K562 (cell line): ENCODE measurements around the gene FAM98C. TPM values are rescaled to one million over a fixed set of nuclear protein-coding genes. Genes with fewer than 3 reads are reported as not detected.

ENCODE experiments used
- ADNP ChIP-seq: fragments of 200-800 bp; sonication (Bioruptor generic); IDR thresholded peaks from 2 replicates; pipeline ENCODE4 v1.6.1; 2016; ENCODE audit warnings: missing genetic modification characterization, missing compliant biosample characterization
- FOXP1 ChIP-seq: sonication (generic); formaldehyde crosslinking; IDR thresholded peaks from 2 replicates; pipeline ENCODE4 v1.8.0; 2022; ENCODE audit warnings: mild to moderate bottlenecking, missing genetic modification reagents
- FUS ChIP-seq: fragments of 200-400 bp; formaldehyde crosslinking; optimal IDR thresholded peaks from 2 replicates; pipeline ENCODE3; 2017; ENCODE audit warnings: low read depth, low read length
- GATAD2B ChIP-seq: fragments of 450-650 bp; IDR thresholded peaks from 2 replicates; pipeline ENCODE4 v1.6.1; 2017; ENCODE audit warnings: mild to moderate bottlenecking, borderline replicate concordance
- HMGXB4 ChIP-seq: sonication (generic); formaldehyde crosslinking; IDR thresholded peaks from 2 replicates; pipeline ENCODE4 v1.8.1; 2023; ENCODE audit warnings: mild to moderate bottlenecking, missing genetic modification reagents
- MEF2A ChIP-seq: IDR thresholded peaks from 2 replicates; pipeline ENCODE4 v1.6.1; 2011; ENCODE audit warnings: low read depth, mild to moderate bottlenecking, low read length, moderate library complexity; ENCODE audit not compliant: control insufficient read depth
- NR0B1 ChIP-seq: fragments of 450-650 bp; IDR thresholded peaks from one replicate; pipeline ENCODE4 v1.6.1; 2018; ENCODE audit warnings: mild to moderate bottlenecking, moderate library complexity; ENCODE audit not compliant: partially characterized antibody
- NR4A1 ChIP-seq, 2 experiments: fragments of 250-450 bp in 1 of 2; fragments of 450-650 bp in 1 of 2; sonication (Bioruptor Pico) in 1 of 2; IDR thresholded peaks; 2 replicates each; pipeline versions ENCODE4 v1.4.0 to v1.6.1; 2016 to 2020; ENCODE audit warnings: mild to moderate bottlenecking in 2 of 2, missing compliant biosample characterization in 1 of 2, missing genetic modification characterization in 1 of 2, moderate library complexity in 1 of 2
- PHF8 ChIP-seq: fragments of 200-600 bp; sonication (generic); IDR thresholded peaks from 2 replicates; pipeline ENCODE4 v1.6.1; 2012; ENCODE audit warnings: mixed run types, mild to moderate bottlenecking, inconsistent platforms, low read length, moderate library complexity, borderline replicate concordance
- RBM39 ChIP-seq: fragments of 200-400 bp; formaldehyde crosslinking; optimal IDR thresholded peaks from 2 replicates; pipeline ENCODE3; 2018; ENCODE audit warnings: low read depth, low read length
- TFE3 ChIP-seq: fragments of 450-650 bp; formaldehyde crosslinking; IDR thresholded peaks from 2 replicates; pipeline ENCODE4 v1.4.0; 2020; ENCODE audit warnings: mild to moderate bottlenecking, mixed read lengths
- THRAP3 ChIP-seq: fragments of 450-650 bp; IDR thresholded peaks from 2 replicates; pipeline ENCODE4 v1.6.1; 2016; ENCODE audit warnings: mild to moderate bottlenecking, inconsistent platforms, borderline replicate concordance
- WHSC1 ChIP-seq: IDR thresholded peaks from one replicate; pipeline ENCODE4 v1.6.1; 2012; ENCODE audit warnings: low read length, control low read depth, inconsistent platforms
- ZFPM2 ChIP-seq: fragments of 250-450 bp; sonication (Bioruptor Pico); IDR thresholded peaks from 2 replicates; pipeline ENCODE4 v1.5.1; 2022; ENCODE audit warnings: mild to moderate bottlenecking
- ZNF282 ChIP-seq: sonication (generic); formaldehyde crosslinking; IDR thresholded peaks from 2 replicates; pipeline ENCODE4 v1.8.1; 2023; ENCODE audit warnings: missing genetic modification reagents
- ZNF778 ChIP-seq: fragments of 450-650 bp; formaldehyde crosslinking; IDR thresholded peaks from 2 replicates; pipeline ENCODE4 v1.4.0; 2020; ENCODE audit warnings: mild to moderate bottlenecking, moderate library complexity
- polyA plus RNA-seq, 8 experiments: library from polyadenylated mRNA; depleted of rRNA in 4 of 8; stranded (reverse) in 5 of 8; unstranded in 3 of 8; fragments of >200 nt; fragmentation: Nextera tagmentation in 2 of 8; fragmentation: Illumina TruSeq in 1 of 8; extraction: Ambion mirVana in 2 of 8; extraction: Trizol in 1 of 8; gene quantifications; 2 replicates each; pipeline versions ENCODE4 v1.2.1 to v1.2.3, GENCODE V29; 2011 to 2014; ENCODE audit warnings: inconsistent platforms in 1 of 8, missing spikeins in 1 of 8
- total RNA-seq, 7 experiments: library from RNA; depleted of rRNA in 6 of 7; stranded (reverse); fragments of >200 nt in 6 of 7; fragmentation: Illumina TruSeq in 2 of 7; extraction: Trizol in 2 of 7; gene quantifications; 2 replicates each; pipeline versions ENCODE4 v1.2.1 to v1.2.3, GENCODE V29; 2011 to 2021; ENCODE audit warnings: low replicate concordance in 1 of 7
- TF ChIP-seq, protein P1 (sequence below), 2 experiments: fragments of 250-450 bp in 1 of 2; fragments of 450-650 bp in 1 of 2; sonication (Bioruptor Pico) in 1 of 2; IDR thresholded peaks; 2 replicates each; pipeline versions ENCODE4 v1.6.1 to v1.8.0; 2016 to 2021; ENCODE audit warnings: mild to moderate bottlenecking in 2 of 2, moderate library complexity in 2 of 2, missing compliant biosample characterization in 1 of 2, missing genetic modification characterization in 1 of 2
- TF ChIP-seq, protein P2 (sequence below): fragments of 450-650 bp; IDR thresholded peaks from 2 replicates; pipeline ENCODE4 v1.6.1; 2018; ENCODE audit not compliant: partially characterized antibody

FAM98C gene
- total and polyA plus RNA-seq, 9 of the 15 experiments (the other 6 are each of a cell fraction or from before 2014, with no cell fraction given) = 1.7 to 43.8 (median 13.7) TPM

DNA sequence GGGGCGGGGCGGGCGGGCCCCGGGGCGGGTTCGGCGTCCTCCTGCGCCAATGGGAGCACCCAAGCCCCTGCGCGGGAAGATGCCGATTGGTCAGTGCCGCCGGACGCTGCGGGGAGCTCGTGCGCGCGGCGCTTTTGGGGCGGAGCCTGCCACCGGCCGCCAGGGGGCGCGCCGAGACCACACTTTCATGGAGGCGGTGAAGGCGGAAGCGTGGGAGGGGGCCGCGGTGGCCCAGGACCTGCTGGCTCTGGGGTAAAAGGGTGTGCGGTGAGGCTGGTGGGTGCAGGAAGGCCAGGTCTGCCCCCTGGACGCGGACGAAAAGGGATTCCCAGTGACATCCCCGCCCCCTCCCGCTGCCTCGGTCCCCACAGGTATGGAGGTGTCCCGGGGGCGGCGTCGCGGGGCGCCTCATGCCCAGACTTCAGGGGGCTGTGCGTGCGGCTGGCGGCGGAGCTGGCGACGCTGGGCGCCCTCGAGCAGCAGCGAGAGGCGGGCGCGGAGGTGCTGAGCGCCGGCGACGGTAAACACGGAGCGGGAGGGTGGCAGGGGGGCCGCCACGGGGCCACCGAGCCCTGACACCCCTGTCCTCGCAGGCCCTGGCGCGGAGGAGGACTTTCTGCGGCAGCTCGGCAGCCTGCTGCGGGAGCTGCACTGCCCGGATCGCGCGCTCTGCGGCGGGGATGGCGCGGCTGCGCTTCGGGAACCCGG is at the start of gene FAM98C (continued):
- TF ChIP-seq TFE3 (CRISPR knock-in tag) = no peak
- no peak for TF ChIP-seq ADNP (tag)
- TF ChIP-seq FOXP1 = no peak
- TF ChIP-seq ZNF778 = no peak
- no peak for TF ChIP-seq FUS
- no peak for TF ChIP-seq RBM39
- TF ChIP-seq THRAP3 = no peak
- TF ChIP-seq HMGXB4 (CRISPR knock-in tag) = peak; percentile 69
- TF ChIP-seq NR4A1 (CRISPR knock-in tag; IDR thresholded peaks at IDR 0.05) = no peak
- 0 out of 2 replicates have a peak, but pooled peaks have one; percentile 55 for TF ChIP-seq NR4A1 (tag; IDR thresholded peaks at IDR 0.05)
- TF ChIP-seq ZNF282 (CRISPR knock-in tag) = peak; percentile 65; the same call in 1 of the 2 replicates
- no peak for TF ChIP-seq MEF2A
- peak; percentile 65 for TF ChIP-seq GATAD2B
- TF ChIP-seq, protein P1, sequence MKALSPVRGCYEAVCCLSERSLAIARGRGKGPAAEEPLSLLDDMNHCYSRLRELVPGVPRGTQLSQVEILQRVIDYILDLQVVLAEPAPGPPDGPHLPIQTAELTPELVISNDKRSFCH (CRISPR knock-in tag; IDR thresholded peaks at IDR 0.05) = no peak
- TF ChIP-seq, protein P1 (tag; IDR thresholded peaks at IDR 0.05) = peak; percentile 77; the same call in 1 of the 2 replicates
- no peak for TF ChIP-seq NR0B1
- TF ChIP-seq WHSC1 = no peak
- peak; percentile 83; the same call in 1 of the 2 replicates for TF ChIP-seq PHF8
- 0 out of 2 replicates have a peak, but pooled peaks have one; percentile 60 for TF ChIP-seq ZFPM2 (CRISPR knock-in tag)
- TF ChIP-seq, protein P2, sequence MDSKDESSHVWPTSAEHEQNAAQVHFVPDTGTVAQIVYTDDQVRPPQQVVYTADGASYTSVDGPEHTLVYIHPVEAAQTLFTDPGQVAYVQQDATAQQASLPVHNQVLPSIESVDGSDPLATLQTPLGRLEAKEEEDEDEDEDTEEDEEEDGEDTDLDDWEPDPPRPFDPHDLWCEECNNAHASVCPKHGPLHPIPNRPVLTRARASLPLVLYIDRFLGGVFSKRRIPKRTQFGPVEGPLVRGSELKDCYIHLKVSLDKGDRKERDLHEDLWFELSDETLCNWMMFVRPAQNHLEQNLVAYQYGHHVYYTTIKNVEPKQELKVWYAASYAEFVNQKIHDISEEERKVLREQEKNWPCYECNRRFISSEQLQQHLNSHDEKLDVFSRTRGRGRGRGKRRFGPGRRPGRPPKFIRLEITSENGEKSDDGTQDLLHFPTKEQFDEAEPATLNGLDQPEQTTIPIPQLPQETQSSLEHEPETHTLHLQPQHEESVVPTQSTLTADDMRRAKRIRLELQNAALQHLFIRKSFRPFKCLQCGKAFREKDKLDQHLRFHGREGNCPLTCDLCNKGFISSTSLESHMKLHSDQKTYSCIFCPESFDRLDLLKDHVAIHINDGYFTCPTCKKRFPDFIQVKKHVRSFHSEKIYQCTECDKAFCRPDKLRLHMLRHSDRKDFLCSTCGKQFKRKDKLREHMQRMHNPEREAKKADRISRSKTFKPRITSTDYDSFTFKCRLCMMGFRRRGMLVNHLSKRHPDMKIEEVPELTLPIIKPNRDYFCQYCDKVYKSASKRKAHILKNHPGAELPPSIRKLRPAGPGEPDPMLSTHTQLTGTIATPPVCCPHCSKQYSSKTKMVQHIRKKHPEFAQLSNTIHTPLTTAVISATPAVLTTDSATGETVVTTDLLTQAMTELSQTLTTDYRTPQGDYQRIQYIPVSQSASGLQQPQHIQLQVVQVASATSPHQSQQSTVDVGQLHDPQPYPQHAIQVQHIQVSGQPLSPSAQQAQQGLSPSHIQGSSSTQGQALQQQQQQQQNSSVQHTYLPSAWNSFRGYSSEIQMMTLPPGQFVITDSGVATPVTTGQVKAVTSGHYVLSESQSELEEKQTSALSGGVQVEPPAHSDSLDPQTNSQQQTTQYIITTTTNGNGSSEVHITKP = no peak
